Measurements from ENCODE around the gene SPOUT1. TPM values are rescaled to one million over a fixed set of nuclear protein-coding genes. Genes with fewer than 3 reads are reported as not detected.
"Not testable (repeated sequence)": the region's sequence is repeated elsewhere in the genome, so short reads cannot be mapped to it uniquely, and the experiment has no call there.

SPOUT1 gene
- total RNA-seq, 4 donors from 2014 or later = 44.2 to 97.4 (median 79.4) TPM

- Histone ChIP-seq H3K4me1 (peaks cover 22% of the 10 kb centered on the region), H3K27me3 (no peaks in the 10 kb centered on the region), H3K9me3 (no peaks in the 10 kb centered on the region), H3K4me3 (no peak overlapping the region), H3K36me3 (peaks cover under 1% of the 10 kb centered on the region), H3K27ac (no peak overlapping the region)
- TF ChIP-seq POLR2A (IDR thresholded peaks at IDR 0.05) = no peak
- no peak for TF ChIP-seq CTCF (IDR thresholded peaks at IDR 0.05)
- no peak for TF ChIP-seq EP300 (IDR thresholded peaks at IDR 0.05)
- no peak for TF ChIP-seq POLR2AphosphoS5 (IDR thresholded peaks at IDR 0.05)
- WGBS = 100% methylated on average over 1 of the region's 1 CpG
- no peak for DNase-seq (ENCODE audit: low spot score in 2 of 2)
Measured at GRCh38 chr9:128847803-128848202, 18.2 kb upstream of the SPOUT1 start.

- DNase-seq (ENCODE audit: low spot score in 2 of 2) = no peak
- Histone ChIP-seq H3K27ac (no peak overlapping the region), H3K9me3 (no peaks in the 10 kb centered on the region), H3K27me3 (no peaks in the 10 kb centered on the region), H3K4me3 (no peak overlapping the region), H3K36me3 (peaks cover 8% of the 10 kb centered on the region), H3K4me1 (peaks cover 15% of the 10 kb centered on the region)
- TF ChIP-seq POLR2A (IDR thresholded peaks at IDR 0.05) (no peak), EP300 (IDR thresholded peaks at IDR 0.05) (no peak), CTCF (IDR thresholded peaks at IDR 0.05) (no peak), POLR2AphosphoS5 (IDR thresholded peaks at IDR 0.05) (no peak)
- WGBS = 90% methylated on average over 3 of the region's 3 CpGs
Measured at GRCh38 chr9:128846680-128847030, 17.1 kb upstream of the SPOUT1 start.

GRCh38 chr9:128845186-128845931, 15.8 kb upstream of the SPOUT1 start:
- Histone ChIP-seq H3K4me1 (peaks cover 15% of the 10 kb centered on the region), H3K27me3 (no peaks in the 10 kb centered on the region), H3K4me3 (no peak overlapping the region), H3K36me3 (peaks cover 8% of the 10 kb centered on the region), H3K9me3 (no peaks in the 10 kb centered on the region), H3K27ac (peak overlapping the region; percentile 7)
- no peak for DNase-seq (ENCODE audit: low spot score in 2 of 2)
- 44% methylated on average over 9 of the region's 13 CpGs for WGBS
- TF ChIP-seq EP300 (IDR thresholded peaks at IDR 0.05) = no peak
- TF ChIP-seq POLR2AphosphoS5 (IDR thresholded peaks at IDR 0.05) = no peak
- TF ChIP-seq CTCF (IDR thresholded peaks at IDR 0.05) = no peak
- no peak for TF ChIP-seq POLR2A (IDR thresholded peaks at IDR 0.05)

- not testable (repeated sequence) for H3K27me3 ChIP-seq; H3K27ac ChIP-seq; H3K36me3 ChIP-seq; H3K4me3 ChIP-seq; H3K9me3 ChIP-seq; DNase-seq (ENCODE audit: low spot score in 2 of 2)
- WGBS = 95% methylated on average over 7 of the region's 7 CpGs
- H3K4me1 ChIP-seq = peaks cover 15% of the 10 kb centered on the region
Measured at GRCh38 chr9:128843171-128843570, 13.6 kb upstream of the SPOUT1 start.

GRCh38 chr9:128841694-128842492, 12.3 kb upstream of the SPOUT1 start:
- no peak overlapping the region for H3K4me3 ChIP-seq

More at GRCh38 chr9:128841694-128842492, 12.3 kb upstream of the SPOUT1 start:
- Histone ChIP-seq H3K27ac (no peak overlapping the region), H3K36me3 (peaks cover 17% of the 10 kb centered on the region), H3K4me1 (peaks cover 15% of the 10 kb centered on the region), H3K9me3 (no peaks in the 10 kb centered on the region), H3K27me3 (no peaks in the 10 kb centered on the region)
- WGBS = 87% methylated on average over 12 of the region's 12 CpGs
- no peak for DNase-seq (ENCODE audit: low spot score in 2 of 2)
- TF ChIP-seq POLR2A (IDR thresholded peaks at IDR 0.05) = no peak
- TF ChIP-seq POLR2AphosphoS5 (IDR thresholded peaks at IDR 0.05) = no peak
- TF ChIP-seq CTCF (IDR thresholded peaks at IDR 0.05) = no peak
- no peak for TF ChIP-seq EP300 (IDR thresholded peaks at IDR 0.05)
